NCI-H524 treated with DMSO at 0.1 percent for 48 hours (cell line): ENCODE results near the gene UCN3.

Source experiments
- DNase-seq: peaks from one replicate; lab custom pipeline; 2025; lab: John Stamatoyannopoulos, UW

The UCN3 gene

GRCh38 chr10:5364890-5365338, at the start of gene UCN3:
TSS of gene UCN3 (plus strand) at chr10:5364966. CDS start at chr10:5373721, 8,755 bp downstream.
- DNase-seq, result no peak

- no peak for DNase-seq
These were observed 47.1 kb upstream of the UCN3 start for GRCh38 chr10:5317547-5318107.

GRCh38 chr10:5318148-5318547, 46.6 kb upstream of the UCN3 start:
- no peak for DNase-seq

- DNase-seq, result no peak
These were observed 44.9 kb upstream of the UCN3 start for GRCh38 chr10:5319863-5320262.

GRCh38 chr10:5321273-5321672, 43.5 kb upstream of the UCN3 start:
- no peak for DNase-seq

- no peak for DNase-seq
These were observed 41.3 kb upstream of the UCN3 start for GRCh38 chr10:5323446-5323845.

- no peak for DNase-seq
These were observed 39.7 kb upstream of the UCN3 start for GRCh38 chr10:5325076-5325475.

GRCh38 chr10:5334196-5334880, 30.4 kb upstream of the UCN3 start:
- no peak for DNase-seq

GRCh38 chr10:5338010-5338409, 26.8 kb upstream of the UCN3 start:
- DNase-seq, result no peak

GRCh38 chr10:5343092-5343491, 21.7 kb upstream of the UCN3 start:
- DNase-seq, result no peak

GRCh38 chr10:5343561-5343960, 21.2 kb upstream of the UCN3 start:
- no peak for DNase-seq

- no peak for DNase-seq
These were observed 20.8 kb upstream of the UCN3 start for GRCh38 chr10:5343979-5344378.

- no peak for DNase-seq
These were observed 20.0 kb upstream of the UCN3 start for GRCh38 chr10:5344746-5345145.

GRCh38 chr10:5346881-5347280, 17.9 kb upstream of the UCN3 start:
- DNase-seq, result no peak

GRCh38 chr10:5349362-5349761, 15.4 kb upstream of the UCN3 start:
- no peak for DNase-seq

GRCh38 chr10:5354068-5354467, 10.7 kb upstream of the UCN3 start:
- DNase-seq, result no peak

- DNase-seq, result no peak
These were observed 9.0 kb upstream of the UCN3 start for GRCh38 chr10:5355594-5356301.

- no peak for DNase-seq
These were observed 8.4 kb upstream of the UCN3 start for GRCh38 chr10:5356302-5356763.

- DNase-seq, result no peak
These were observed 4.3 kb upstream of the UCN3 start for GRCh38 chr10:5360318-5360915.

GRCh38 chr10:5361966-5362365, 2.8 kb upstream of the UCN3 start:
- DNase-seq, result no peak

- no peak for DNase-seq
These were observed 1.9 kb upstream of the UCN3 start for GRCh38 chr10:5362873-5363272.

GRCh38 chr10:5364374-5364773, 392 bp upstream of the UCN3 start:
- no peak for DNase-seq

GRCh38 chr10:5365928-5366327, 1.2 kb downstream of the UCN3 start:
- no peak for DNase-seq
